NCI-H446 (cell line): ENCODE measurements around the gene QRFP.

Experiments
- DNase-seq, 2 experiments: peaks; one replicate each; lab custom pipeline; 2025; lab: John Stamatoyannopoulos, UW

The QRFP gene

GRCh38 chr9:130890870-130891687 lies 5.5 kb downstream of the QRFP start:
- DNase-seq, result no peak

- no peak for DNase-seq
These were observed 6.5 kb downstream of the QRFP start for GRCh38 chr9:130890124-130890523.

GRCh38 chr9:130888146-130888885 lies 8.3 kb downstream of the QRFP start:
- DNase-seq, result no peak

GRCh38 chr9:130887494-130888144 lies 9.0 kb downstream of the QRFP start:
- DNase-seq, result no peak

GRCh38 chr9:130886981-130887380 lies 9.6 kb downstream of the QRFP start:
- DNase-seq, result no peak

- DNase-seq, result no peak
These were observed 10.9 kb downstream of the QRFP start for GRCh38 chr9:130885484-130886375.

- DNase-seq, result no peak
These were observed 11.8 kb downstream of the QRFP start for GRCh38 chr9:130884542-130885483.

- no peak for DNase-seq
These were observed 12.5 kb downstream of the QRFP start for GRCh38 chr9:130884111-130884531.

- DNase-seq, result no peak
These were observed 13.1 kb downstream of the QRFP start for GRCh38 chr9:130883479-130883878.

GRCh38 chr9:130882696-130883225 lies 13.9 kb downstream of the QRFP start:
- DNase-seq, result no peak

- DNase-seq, result no peak
These were observed 15.1 kb downstream of the QRFP start for GRCh38 chr9:130881516-130881915.

- DNase-seq, result no peak
These were observed 15.9 kb downstream of the QRFP start for GRCh38 chr9:130880599-130881220.

- DNase-seq, result no peak
These were observed 16.7 kb downstream of the QRFP start for GRCh38 chr9:130879863-130880411.

GRCh38 chr9:130878295-130878694 lies 18.3 kb downstream of the QRFP start:
- no peak for DNase-seq

GRCh38 chr9:130877300-130877699 lies 19.3 kb downstream of the QRFP start:
- no peak for DNase-seq

GRCh38 chr9:130874783-130875182 lies 21.8 kb downstream of the QRFP start:
- no peak for DNase-seq

GRCh38 chr9:130873966-130874365 lies 22.6 kb downstream of the QRFP start:
- DNase-seq, result no peak

- peak; percentile 47 to 84 for DNase-seq
These were observed 23.6 kb downstream of the QRFP start for GRCh38 chr9:130872912-130873503.

- DNase-seq, result no peak
These were observed 24.1 kb downstream of the QRFP start for GRCh38 chr9:130872508-130872907.
